ENCODE measurements around the gene VAV3.

DNA sequence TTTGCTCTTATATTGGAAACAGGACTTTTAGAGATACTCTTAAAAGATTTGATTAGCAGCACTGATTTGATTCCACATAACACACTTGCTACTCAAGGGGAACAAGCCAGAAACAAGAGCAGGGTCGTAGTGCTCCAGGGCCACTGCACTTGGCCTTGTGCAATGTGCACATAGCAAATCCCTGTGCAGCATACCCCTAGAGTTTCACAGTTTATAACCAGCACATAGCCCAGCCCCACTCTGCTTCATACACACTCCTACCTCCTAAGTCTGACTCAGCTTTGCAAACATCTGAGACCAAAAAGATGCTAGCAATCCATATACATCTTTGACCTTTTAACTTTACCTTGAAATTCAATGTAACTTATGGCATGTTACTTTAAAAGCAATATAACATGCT is 157.6 kb downstream of the VAV3 start:
- no peak for TF ChIP-seq ZNF460 (CRISPR knock-in tag; IDR thresholded peaks at IDR 0.05; ENCODE audit: borderline replicate concordance)
- no peak for TF ChIP-seq JUN (CRISPR knock-in tag; IDR thresholded peaks at IDR 0.05)
- no peak for TF ChIP-seq EZH2 (conservative IDR thresholded peaks at IDR 0.05; ENCODE audit: low read depth, low read length)
- TF ChIP-seq ETS1 (CRISPR knock-in tag; IDR thresholded peaks at IDR 0.05), result no peak
- TF ChIP-seq GFI1 (CRISPR knock-in tag; IDR thresholded peaks at IDR 0.05; ENCODE audit: borderline replicate concordance), result no peak
- no peak for TF ChIP-seq ZNF274 (CRISPR knock-in tag; IDR thresholded peaks at IDR 0.05)
